Ovary (tissue), 9 donors: ENCODE measurements around the gene PKP3. TPM values are rescaled to one million over a fixed set of nuclear protein-coding genes. Genes with fewer than 3 reads are reported as not detected.
"Not testable (repeated sequence)": the region's sequence is repeated elsewhere in the genome, so short reads cannot be mapped to it uniquely, and the experiment has no call there.

Source experiments
- DNase-seq, 5 donors: peaks; one replicate each; pipeline ENCODE4 v3.0.0-alpha.2; 2019 to 2020
- H3K27ac ChIP-seq, 2 donors: fragments of 200-600 bp; one replicate each; pipeline versions ENCODE4 v1.5.1 to v1.8.0; 2019 to 2022
- H3K27me3 ChIP-seq: fragments of 200-600 bp; one replicate; pipeline ENCODE4 v1.8.0; 2022
- H3K36me3 ChIP-seq: fragments of 200-600 bp; sonication (generic); one replicate; pipeline ENCODE4 v1.5.1; 2019
- H3K4me1 ChIP-seq: one replicate; pipeline ENCODE4 v1.8.1; 2013; ENCODE audit warnings: mild to moderate bottlenecking, moderate library complexity; ENCODE audit not compliant: insufficient read depth
- H3K4me3 ChIP-seq: fragments of 200-600 bp; sonication (generic); one replicate; pipeline ENCODE4 v1.5.1; 2017
- H3K9me3 ChIP-seq, 2 donors: fragments of 200-600 bp in 1 of 2; sonication (generic) in 1 of 2; one replicate each; pipeline versions ENCODE4 v1.5.1 to v1.8.1; 2013 to 2019; ENCODE audit warnings: mild to moderate bottlenecking in 1 of 2, moderate library complexity in 1 of 2
- EP300 ChIP-seq: sonication (generic); formaldehyde crosslinking; IDR thresholded peaks from one replicate; pipeline ENCODE4 v1.6.1; 2017; ENCODE audit warnings: antibody characterized with exemption
- POLR2A ChIP-seq: fragments of 450-650 bp; IDR thresholded peaks from one replicate; pipeline ENCODE4 v1.6.1; 2017; ENCODE audit warnings: antibody characterized with exemption, mild to moderate bottlenecking, moderate library complexity
- WGBS, 3 donors: extraction: QIAGEN DNeasy Blood & Tissue Kit in 1 of 3; methylation state at CpG; one replicate each; pipeline versions ENCODE4 v1.1.5 to v1.1.7; 2013 to 2017; 5-methylcytosine and 5-hydroxymethylcytosine counted together
- intact Hi-C, 4 donors: fragments of 100-400 bp; cut with DNase I; formaldehyde crosslinking; loops; one replicate each; pipeline versions ENCODE4 v1.11.0 to v1.15.1; 2022 to 2023
- polyA plus RNA-seq, 2 donors: library from polyadenylated mRNA; stranded (reverse); fragments of 200-250 nt in 1 of 2; fragments of 350-450 nt in 1 of 2; fragmentation: Illumina TruSeq in 1 of 2; extraction: RNeasy Lipid Tissue Mini Kit (QIAGEN cat#74804) in 1 of 2; gene quantifications; one replicate each; pipeline ENCODE4 v1.2.3, GENCODE V29; 2013 to 2014
- total RNA-seq, 7 donors: library from RNA; depleted of rRNA in 2 of 7; stranded (reverse); fragments of >200 nt in 2 of 7; fragmentation: NEBNext Ultra II Directional in 3 of 7; extraction: Animal tissue kit (Norgen Biotek cat#: 25700) in 3 of 7; gene quantifications; one replicate each; pipeline versions ENCODE4 v1.1.0 to v1.2.4, GENCODE V29; 2016 to 2023
- TF ChIP-seq, protein P1 (sequence below), 3 donors: fragments of 450-650 bp in 2 of 3; fragments of 200-600 bp in 1 of 3; IDR thresholded peaks; one replicate each; pipeline versions ENCODE4 v1.5.1 to v1.8.0; 2016 to 2022; ENCODE audit warnings: antibody characterized with exemption in 3 of 3, mild to moderate bottlenecking in 1 of 3
- donor health status: DM: no; HTN: no; CAD: no; lungs with moderate emphysema.
- donor health status: DM: no; HTN: no; CAD: no.
- donor health status: Bipolar disorder and iron deficiency.
- donor health status: DM: yes; HTN: yes; CAD: no.
- donor health status: DM: no; HTN: no; CAD: no.
- donor health status: DM: yes; HTN: yes; CAD: no.

The PKP3 gene
- total and polyA plus RNA-seq, 9 donors = 0.21 to 56.8 (median 3.0) TPM; not detected in 1

DNA sequence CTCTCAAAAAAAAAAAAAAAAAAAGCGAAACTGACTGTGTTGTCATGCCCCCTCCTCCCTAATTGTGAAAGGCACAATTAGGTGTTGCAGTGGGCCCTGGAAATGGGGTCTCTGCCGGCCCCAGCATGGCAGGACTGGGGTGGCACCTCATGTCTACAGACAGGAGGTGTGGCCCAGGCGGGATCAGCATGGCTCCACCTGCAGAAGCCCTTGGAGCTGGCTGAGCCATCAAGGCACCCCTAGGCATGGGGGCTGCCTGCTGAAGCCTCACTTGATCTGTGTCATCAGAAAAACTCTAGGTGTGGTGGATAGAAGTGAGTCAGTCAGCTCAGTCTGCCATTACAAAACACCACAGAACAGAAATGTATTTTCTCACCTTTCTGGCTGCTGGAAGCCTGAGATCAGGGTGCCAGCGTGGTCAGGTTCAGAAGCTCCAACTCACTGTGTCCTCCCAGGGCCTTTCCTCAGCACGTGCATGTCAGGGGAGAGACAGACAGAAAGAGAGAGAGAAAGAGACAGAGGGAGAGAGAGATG is 34.8 kb upstream of the PKP3 start:
- H3K27ac ChIP-seq = no peak overlapping the region
- peak in 1 of 5 donors; percentile 15 for DNase-seq

DNA sequence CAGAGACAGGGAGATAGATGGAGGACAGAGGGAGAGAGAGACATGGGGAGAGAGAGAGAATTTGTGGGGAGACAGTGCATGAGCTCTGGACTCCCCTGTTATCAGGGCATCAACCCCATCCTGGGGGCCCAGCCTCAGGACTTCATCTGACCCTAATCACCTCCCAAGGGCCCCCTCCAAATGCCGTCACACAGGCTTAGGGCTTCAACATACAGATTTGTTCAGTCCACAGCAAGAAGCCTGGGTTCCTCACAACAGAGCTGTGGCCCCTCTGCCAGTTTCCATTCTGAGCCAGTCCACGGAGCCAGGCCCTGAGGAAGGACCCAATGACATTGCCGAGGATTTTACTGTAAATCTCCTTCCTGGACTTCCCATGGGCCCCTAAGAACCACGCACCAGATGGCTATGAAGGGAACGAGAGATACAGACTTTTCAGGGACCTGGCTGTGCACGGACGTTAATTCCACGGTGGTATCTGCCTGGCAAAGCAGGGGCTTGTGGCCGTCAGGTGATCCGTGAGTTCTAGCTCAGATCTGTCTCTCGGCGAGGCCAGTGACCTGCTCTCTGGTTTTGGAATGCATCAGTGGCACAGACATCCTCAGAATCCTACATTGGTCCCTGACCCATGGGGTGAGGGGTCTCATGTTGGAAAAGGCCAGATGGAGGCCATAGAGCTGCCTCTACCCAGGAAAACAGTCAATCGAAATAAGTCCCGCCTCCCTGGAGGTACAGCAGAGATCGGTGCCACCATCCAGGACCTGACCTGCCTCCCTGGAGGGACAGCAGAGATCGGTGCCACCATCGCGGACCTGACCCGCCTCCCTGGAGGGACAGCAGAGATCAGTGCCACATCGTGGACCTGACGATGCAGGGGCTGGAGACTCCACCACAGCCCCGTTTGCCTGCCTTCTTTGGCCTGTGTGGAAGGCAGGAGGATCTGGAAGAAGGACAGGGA is 33.4 kb upstream of the PKP3 start:
- intact Hi-C loops = loop anchor here in 3 of 4 donors (10.0 kb wide), 1 partner anchor 156 kb away; the partner anchor contains the start of genes BET1L (in 3 of the 3) and RIC8A (in 3 of the 3)
- peak in 2 of 5 donors; percentile 14 to 27 for DNase-seq
- TF ChIP-seq, protein P1, sequence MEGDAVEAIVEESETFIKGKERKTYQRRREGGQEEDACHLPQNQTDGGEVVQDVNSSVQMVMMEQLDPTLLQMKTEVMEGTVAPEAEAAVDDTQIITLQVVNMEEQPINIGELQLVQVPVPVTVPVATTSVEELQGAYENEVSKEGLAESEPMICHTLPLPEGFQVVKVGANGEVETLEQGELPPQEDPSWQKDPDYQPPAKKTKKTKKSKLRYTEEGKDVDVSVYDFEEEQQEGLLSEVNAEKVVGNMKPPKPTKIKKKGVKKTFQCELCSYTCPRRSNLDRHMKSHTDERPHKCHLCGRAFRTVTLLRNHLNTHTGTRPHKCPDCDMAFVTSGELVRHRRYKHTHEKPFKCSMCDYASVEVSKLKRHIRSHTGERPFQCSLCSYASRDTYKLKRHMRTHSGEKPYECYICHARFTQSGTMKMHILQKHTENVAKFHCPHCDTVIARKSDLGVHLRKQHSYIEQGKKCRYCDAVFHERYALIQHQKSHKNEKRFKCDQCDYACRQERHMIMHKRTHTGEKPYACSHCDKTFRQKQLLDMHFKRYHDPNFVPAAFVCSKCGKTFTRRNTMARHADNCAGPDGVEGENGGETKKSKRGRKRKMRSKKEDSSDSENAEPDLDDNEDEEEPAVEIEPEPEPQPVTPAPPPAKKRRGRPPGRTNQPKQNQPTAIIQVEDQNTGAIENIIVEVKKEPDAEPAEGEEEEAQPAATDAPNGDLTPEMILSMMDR (IDR thresholded peaks at IDR 0.05) = no peak
- TF ChIP-seq EP300 (no peak), POLR2A (no peak)
- Histone ChIP-seq H3K4me3 (no peak overlapping the region), H3K36me3 (no peaks in the 10 kb centered on the region), H3K27me3 (no peaks in the 10 kb centered on the region), H3K9me3 (no peaks in the 10 kb centered on the region), H3K27ac (no peak overlapping the region), H3K4me1 (peaks cover under 1% of the 10 kb centered on the region)
- 78 to 88% (median 83%) methylated on average over 22 of the region's 22 CpGs for WGBS, 3 donors

More for the DNA sequence above, 34.8 kb upstream of the PKP3 start:
- intact Hi-C loops = loop anchor here in 3 of 4 donors (5.0 kb wide), 2 partner anchors 37 to 52 kb away; partner anchors contain the start of genes IFITM2 (in 3 of the 3) and IFITM3 (in 1 of the 3)
- no peaks in the 10 kb centered on the region for H3K27me3 ChIP-seq
- 64 to 80% (median 65%) methylated on average over 5 of the region's 5 CpGs for WGBS, 3 donors
- H3K4me3 ChIP-seq = no peak overlapping the region
- peaks cover 7% of the 10 kb centered on the region for H3K4me1 ChIP-seq
- no peak for TF ChIP-seq EP300
- no peak for TF ChIP-seq POLR2A
- TF ChIP-seq, protein P1 (IDR thresholded peaks at IDR 0.05) = no peak
- H3K9me3 ChIP-seq = no peaks in the 10 kb centered on the region
- no peaks in the 10 kb centered on the region for H3K36me3 ChIP-seq

DNA sequence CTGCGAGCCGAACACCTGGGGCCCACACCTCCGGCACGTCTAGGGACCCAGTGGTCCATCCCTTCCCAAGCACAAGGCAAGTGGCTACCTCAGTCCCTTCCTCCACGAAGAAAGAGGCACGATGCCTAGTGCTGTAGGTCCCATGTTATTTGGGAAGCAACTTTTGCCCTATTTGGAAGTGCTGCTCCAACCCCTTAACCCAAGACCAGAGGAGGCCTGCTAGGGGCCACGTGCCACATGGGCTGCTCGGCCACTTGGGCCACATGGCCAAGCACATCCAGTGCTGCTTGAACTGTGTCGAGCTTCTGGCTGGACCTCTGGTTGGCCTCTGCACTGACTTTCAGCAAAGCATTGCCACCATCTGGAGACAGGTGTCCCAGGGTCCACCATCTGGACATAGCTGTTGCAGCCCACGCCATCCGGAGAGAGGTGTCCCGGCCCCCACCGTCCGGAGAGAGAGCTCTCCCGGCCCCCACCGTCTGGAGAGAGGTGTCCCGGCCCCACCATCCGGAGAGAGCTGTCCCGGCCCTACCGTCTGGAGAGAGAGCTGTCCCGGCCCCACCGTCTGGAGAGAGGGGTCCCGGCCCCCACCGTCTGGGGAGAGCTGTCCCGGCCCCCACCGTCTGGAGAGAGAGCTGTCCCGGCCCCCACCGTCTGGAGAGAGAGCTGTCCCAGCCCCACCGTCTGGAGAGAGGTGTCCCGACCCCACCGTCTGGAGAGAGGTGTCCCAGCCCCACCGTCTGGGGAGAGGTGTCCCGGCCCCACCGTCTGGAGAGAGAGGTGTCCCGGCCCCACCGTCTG is 31.2 kb upstream of the PKP3 start:
- no peaks in the 10 kb centered on the region for H3K27me3 ChIP-seq
- intact Hi-C loops = loop anchor here in 3 of 4 donors (10.0 kb wide), 1 partner anchor 158 kb away; the partner anchor contains the start of genes BET1L (in 3 of the 3) and RIC8A (in 3 of the 3)
- H3K4me1 ChIP-seq = no peaks in the 10 kb centered on the region
- no peaks in the 10 kb centered on the region for H3K36me3 ChIP-seq
- TF ChIP-seq EP300 (no peak), POLR2A (no peak)
- TF ChIP-seq, protein P1 (IDR thresholded peaks at IDR 0.05) = no peak
- DNase-seq = peak in 1 of 5 donors; percentile 31
- WGBS, 3 donors = 42 to 68% (median 57%) methylated on average over 18 to 31 of the region's 36 CpGs
- no peaks in the 10 kb centered on the region for H3K9me3 ChIP-seq
- no peak overlapping the region for H3K27ac ChIP-seq
- H3K4me3 ChIP-seq = no peak overlapping the region

DNA sequence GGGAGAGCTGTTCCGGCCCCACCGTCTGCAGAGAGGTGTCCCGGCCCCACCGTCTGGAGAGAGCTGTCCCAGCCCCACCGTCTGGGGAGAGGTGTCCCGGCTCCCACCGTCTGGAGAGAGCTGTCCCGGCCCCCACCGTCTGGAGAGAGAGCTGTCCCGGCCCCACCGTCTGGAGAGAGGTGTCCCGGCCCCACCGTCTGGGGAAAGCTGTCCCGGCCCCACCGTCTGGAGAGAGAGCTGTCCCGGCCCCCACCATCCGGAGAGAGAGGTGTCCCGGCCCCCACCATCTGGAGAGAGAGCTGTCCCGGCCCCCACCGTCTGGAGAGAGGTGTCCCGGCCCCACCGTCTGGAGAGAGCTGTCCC is 30.6 kb upstream of the PKP3 start:
- intact Hi-C loops = loop anchor here in 3 of 4 donors (10.0 kb wide), 1 partner anchor 159 kb away; the partner anchor contains the start of genes BET1L (in 3 of the 3) and RIC8A (in 3 of the 3)
- not testable (repeated sequence) for H3K27ac ChIP-seq, DNase-seq, H3K36me3 ChIP-seq, H3K9me3 ChIP-seq, H3K27me3 ChIP-seq, H3K4me1 ChIP-seq, H3K4me3 ChIP-seq
- WGBS, 3 donors = 39 to 66% (median 39%) methylated on average over 19 to 22 of the region's 22 CpGs
